Measurements from ENCODE around the gene ZNF507.

DNA sequence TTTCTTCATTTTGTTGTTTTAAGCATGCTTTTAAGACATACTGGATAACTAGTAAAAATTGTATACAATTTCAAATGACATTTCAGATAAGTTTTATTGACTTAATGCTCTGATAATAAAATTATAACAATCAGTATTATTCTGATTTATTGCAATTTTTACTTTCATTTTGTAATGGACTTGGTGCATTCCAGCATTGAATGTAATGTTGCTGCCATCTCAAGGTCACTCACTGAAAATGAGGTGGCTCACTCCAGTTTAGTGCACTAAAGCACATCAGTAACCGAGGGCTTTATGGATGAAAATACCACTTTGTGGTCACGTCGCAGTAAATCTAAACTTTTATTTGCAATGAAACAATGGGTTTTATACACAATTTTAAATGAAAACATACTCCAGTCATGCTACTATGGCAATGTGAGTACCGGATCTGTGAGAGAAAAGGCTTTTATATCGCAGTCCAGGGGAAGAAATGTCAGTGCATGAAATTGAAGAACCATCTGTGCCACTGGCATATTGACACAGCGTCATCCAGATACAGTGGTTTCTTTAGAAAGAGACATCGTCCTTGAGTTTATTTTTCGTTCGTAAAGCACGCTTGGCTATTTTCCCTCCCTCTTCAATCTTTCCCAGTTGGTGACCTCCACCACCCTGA, 20.7 kb upstream of the ZNF507 start:
- TF ChIP-seq, protein P1, sequence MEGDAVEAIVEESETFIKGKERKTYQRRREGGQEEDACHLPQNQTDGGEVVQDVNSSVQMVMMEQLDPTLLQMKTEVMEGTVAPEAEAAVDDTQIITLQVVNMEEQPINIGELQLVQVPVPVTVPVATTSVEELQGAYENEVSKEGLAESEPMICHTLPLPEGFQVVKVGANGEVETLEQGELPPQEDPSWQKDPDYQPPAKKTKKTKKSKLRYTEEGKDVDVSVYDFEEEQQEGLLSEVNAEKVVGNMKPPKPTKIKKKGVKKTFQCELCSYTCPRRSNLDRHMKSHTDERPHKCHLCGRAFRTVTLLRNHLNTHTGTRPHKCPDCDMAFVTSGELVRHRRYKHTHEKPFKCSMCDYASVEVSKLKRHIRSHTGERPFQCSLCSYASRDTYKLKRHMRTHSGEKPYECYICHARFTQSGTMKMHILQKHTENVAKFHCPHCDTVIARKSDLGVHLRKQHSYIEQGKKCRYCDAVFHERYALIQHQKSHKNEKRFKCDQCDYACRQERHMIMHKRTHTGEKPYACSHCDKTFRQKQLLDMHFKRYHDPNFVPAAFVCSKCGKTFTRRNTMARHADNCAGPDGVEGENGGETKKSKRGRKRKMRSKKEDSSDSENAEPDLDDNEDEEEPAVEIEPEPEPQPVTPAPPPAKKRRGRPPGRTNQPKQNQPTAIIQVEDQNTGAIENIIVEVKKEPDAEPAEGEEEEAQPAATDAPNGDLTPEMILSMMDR (conservative IDR thresholded peaks at IDR 0.05; ENCODE audit: low read length): 0 out of 2 replicates have a peak, but pooled peaks have one; percentile 18
- no peak for TF ChIP-seq EZH2phosphoT487 (IDR thresholded peaks at IDR 0.05; ENCODE audit: borderline replicate concordance, low read depth, low read length)

Measured in OCI-LY7 (cell line).